Rectal smooth muscle tissue (tissue), 1 donor: Measurements from ENCODE around the gene DCST1.

Source experiments
- H3K27ac ChIP-seq: one replicate; pipeline ENCODE4 v1.7.0; 2013; ENCODE audit warnings: low read depth, low read length, inconsistent platforms
- H3K27me3 ChIP-seq: one replicate; pipeline ENCODE4 v1.7.0; 2013; ENCODE audit warnings: low read length; ENCODE audit not compliant: control insufficient read depth, insufficient read depth
- H3K36me3 ChIP-seq: one replicate; pipeline ENCODE4 v1.7.0; 2013; ENCODE audit warnings: low read length; ENCODE audit not compliant: control insufficient read depth, insufficient read depth
- H3K4me1 ChIP-seq: one replicate; pipeline ENCODE4 v1.7.0; 2013; ENCODE audit warnings: low read length; ENCODE audit not compliant: control insufficient read depth, insufficient read depth
- H3K4me3 ChIP-seq: one replicate; pipeline ENCODE4 v1.7.0; 2013; ENCODE audit warnings: low read length
- H3K9ac ChIP-seq: one replicate; pipeline ENCODE4 v1.7.0; 2013; ENCODE audit warnings: low read length

Gene DCST1

GRCh38 chr1:154996966-154997701 lies 36.5 kb upstream of the DCST1 start:
- Histone ChIP-seq H3K4me1 (peaks cover 8% of the 10 kb centered on the region), H3K9ac (peak overlapping the region; percentile 16), H3K36me3 (no peaks in the 10 kb centered on the region), H3K27ac (no peak overlapping the region), H3K27me3 (no peaks in the 10 kb centered on the region), H3K4me3 (no peak overlapping the region)

DNA sequence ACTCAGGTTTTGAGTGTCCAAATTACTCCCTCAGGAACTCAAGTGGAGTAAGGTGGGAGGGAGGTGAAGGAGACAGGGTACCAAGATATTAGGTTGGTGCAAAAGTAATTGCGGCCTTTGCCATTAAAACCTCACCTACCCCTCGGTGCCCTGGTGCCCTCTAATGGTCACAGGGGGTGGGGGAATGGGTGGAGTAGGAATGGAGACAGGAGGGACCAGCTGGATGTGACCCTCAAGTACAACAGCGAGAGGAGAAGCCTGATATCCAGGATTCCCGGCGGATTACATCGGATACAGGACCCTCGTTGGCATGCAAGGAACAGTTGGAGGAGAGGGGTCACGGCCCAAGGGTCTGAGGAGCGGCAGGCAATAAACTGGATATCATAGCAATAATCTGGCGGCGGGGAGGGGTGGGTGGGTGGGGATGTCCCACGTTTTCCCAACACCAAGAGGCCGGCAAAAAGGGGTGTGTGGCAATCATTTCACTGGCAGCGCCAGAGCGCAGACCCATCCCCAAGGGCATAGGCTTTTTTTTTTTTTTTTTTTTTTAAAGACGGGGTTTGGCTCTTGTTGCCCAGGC lies 35.3 kb upstream of the DCST1 start:
- Histone ChIP-seq H3K27ac (peak overlapping the region; percentile 96), H3K27me3 (no peaks in the 10 kb centered on the region), H3K9ac (no peak overlapping the region), H3K4me3 (no peak overlapping the region), H3K36me3 (no peaks in the 10 kb centered on the region), H3K4me1 (peaks cover 8% of the 10 kb centered on the region)

DNA sequence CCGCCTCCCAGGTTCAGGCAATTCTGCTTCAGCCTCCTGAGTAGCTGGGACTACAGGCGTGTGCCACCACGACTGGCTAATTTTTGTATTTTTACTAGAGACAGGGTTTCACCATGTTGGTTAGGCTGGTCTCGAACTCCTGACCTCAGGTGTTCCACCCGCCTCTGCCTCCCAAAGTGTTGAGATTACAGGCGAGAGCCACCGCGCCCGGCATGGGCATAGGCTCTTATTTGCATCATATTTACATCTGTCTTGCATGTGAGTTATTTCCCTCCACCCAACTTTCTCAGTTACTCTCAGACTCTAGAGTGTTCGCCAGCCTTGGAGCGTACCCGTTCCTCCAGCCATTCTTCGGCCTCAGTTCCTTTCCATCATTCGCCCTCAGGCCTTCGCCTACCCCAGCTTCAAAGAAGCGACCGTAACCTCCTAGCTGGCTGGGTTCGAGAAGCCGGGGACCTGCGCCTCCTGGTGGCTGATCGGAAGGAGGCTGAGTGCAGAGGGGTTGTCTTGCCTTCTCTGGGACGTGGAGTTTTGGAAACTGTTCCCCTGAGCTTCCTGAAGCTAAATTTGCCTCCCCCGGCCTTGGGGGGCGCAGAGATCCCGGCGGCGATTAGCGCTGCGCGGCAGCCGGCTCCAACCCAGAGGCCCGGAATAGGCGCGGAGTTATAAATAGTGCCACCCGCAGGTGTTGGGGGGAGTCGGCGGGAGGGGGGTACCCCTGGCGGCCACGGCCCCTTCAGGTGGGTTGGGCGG lies 34.6 kb upstream of the DCST1 start:
- Histone ChIP-seq H3K4me1 (peaks cover 8% of the 10 kb centered on the region), H3K4me3 (peak overlapping the region; percentile 66), H3K27ac (peak overlapping the region; percentile 96), H3K27me3 (no peaks in the 10 kb centered on the region), H3K9ac (peak overlapping the region; percentile 65), H3K36me3 (no peaks in the 10 kb centered on the region)

DNA sequence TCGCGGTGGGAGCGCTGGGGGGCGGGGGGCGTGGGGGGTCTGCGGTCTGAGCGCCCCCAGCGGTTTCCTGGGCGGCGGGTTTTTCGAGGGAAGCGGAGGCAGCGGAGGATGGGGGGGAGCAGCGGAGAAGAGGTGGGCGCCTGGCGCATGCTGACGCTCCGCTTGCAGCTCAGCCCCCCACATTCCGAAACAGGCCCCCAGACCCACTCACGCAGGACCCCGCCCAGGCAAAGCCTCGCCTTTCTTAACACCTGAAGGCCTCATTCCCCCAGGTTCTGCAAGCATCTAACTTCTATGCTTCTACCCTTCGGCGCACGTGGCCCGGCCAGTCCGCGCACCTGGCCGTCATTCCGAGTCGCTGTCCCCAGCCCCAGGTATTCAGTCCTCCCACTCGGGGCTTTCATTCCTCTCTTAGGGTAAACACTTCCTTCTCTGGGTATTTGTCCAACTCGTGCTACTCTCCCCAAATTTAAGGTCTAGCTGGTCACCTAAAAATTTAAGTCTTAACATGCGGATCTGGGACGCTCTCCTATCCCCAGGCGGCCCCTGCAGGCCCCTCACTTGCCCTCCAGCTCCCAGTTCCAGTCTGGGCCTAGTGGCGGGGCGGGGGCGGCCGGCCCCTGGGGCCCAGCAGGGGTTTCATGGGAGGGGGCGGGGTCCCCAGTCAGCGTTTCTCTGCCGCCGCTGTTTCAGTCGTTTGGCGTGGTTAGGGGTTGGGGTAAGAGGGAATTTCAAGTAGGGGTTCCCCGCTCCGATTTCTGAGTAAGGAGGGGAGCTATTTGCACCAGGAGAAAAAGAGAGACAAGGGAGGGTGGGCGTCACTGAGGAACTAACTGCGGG lies 33.8 kb upstream of the DCST1 start:
- Histone ChIP-seq H3K27ac (peak overlapping the region; percentile 96), H3K4me1 (peaks cover 16% of the 10 kb centered on the region), H3K36me3 (no peaks in the 10 kb centered on the region), H3K4me3 (peak overlapping the region; percentile 88), H3K27me3 (no peaks in the 10 kb centered on the region), H3K9ac (peak overlapping the region; percentile 24)

GRCh38 chr1:155000411-155000725 lies 33.3 kb upstream of the DCST1 start:
- peak overlapping the region; percentile 96 for H3K27ac ChIP-seq
- peaks cover 18% of the 10 kb centered on the region for H3K4me1 ChIP-seq
- no peaks in the 10 kb centered on the region for H3K36me3 ChIP-seq
- peak overlapping the region; percentile 10 for H3K9ac ChIP-seq
- no peaks in the 10 kb centered on the region for H3K27me3 ChIP-seq
- H3K4me3 ChIP-seq: peak overlapping the region; percentile 88

DNA sequence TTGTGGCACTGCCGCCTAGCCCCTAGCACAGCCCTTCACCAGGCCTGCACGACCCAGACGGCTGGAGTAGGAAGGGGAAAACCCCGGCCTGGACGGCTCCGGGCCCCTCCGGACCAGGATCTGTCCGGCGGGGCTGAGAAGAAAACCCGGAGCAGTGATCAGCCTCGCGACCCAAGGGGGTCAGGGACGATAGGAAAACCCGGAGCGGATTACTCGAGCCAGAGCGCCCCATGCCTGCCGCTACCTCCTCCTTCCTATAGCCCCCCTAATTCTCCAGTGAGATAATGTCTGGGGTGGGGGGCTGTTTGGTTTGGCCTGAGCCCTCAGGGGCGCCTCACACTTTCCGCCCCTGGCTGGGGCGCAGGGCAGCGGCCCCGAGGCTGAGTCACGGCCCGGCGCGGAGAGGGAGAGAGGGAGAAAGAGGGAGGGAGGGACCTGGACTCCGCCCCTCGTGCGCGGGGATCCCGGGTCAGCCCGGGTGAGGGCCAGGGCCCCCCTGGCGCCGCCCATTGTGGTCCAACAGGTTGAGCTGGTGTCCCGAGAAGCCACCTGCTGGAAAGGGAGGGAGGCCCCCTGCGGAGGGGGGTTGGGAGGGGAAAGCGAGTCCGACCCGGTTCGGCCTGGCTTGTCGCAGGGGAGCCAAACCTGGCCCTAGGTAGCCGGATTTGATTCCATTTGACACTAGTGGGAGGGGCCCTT lies 32.7 kb upstream of the DCST1 start:
- peak overlapping the region; percentile 85 for H3K9ac ChIP-seq
- H3K27ac ChIP-seq: peak overlapping the region; percentile 96
- H3K36me3 ChIP-seq: no peaks in the 10 kb centered on the region
- peak overlapping the region; percentile 88 for H3K4me3 ChIP-seq
- H3K27me3 ChIP-seq: no peaks in the 10 kb centered on the region
- peaks cover 23% of the 10 kb centered on the region for H3K4me1 ChIP-seq

- peak overlapping the region; percentile 85 for H3K9ac ChIP-seq
- no peaks in the 10 kb centered on the region for H3K27me3 ChIP-seq
- peaks cover 28% of the 10 kb centered on the region for H3K4me1 ChIP-seq
- H3K4me3 ChIP-seq: peak overlapping the region; percentile 88
- H3K27ac ChIP-seq: peak overlapping the region; percentile 96
- H3K36me3 ChIP-seq: peaks cover 2% of the 10 kb centered on the region
These were observed 32.3 kb upstream of the DCST1 start for GRCh38 chr1:155001425-155001674.

- H3K36me3 ChIP-seq: peaks cover 4% of the 10 kb centered on the region
- H3K9ac ChIP-seq: peak overlapping the region; percentile 71
- H3K4me3 ChIP-seq: peak overlapping the region; percentile 88
- peaks cover 29% of the 10 kb centered on the region for H3K4me1 ChIP-seq
- no peaks in the 10 kb centered on the region for H3K27me3 ChIP-seq
- H3K27ac ChIP-seq: peak overlapping the region; percentile 96
These were observed 31.8 kb upstream of the DCST1 start for GRCh38 chr1:155001675-155002463.

DNA sequence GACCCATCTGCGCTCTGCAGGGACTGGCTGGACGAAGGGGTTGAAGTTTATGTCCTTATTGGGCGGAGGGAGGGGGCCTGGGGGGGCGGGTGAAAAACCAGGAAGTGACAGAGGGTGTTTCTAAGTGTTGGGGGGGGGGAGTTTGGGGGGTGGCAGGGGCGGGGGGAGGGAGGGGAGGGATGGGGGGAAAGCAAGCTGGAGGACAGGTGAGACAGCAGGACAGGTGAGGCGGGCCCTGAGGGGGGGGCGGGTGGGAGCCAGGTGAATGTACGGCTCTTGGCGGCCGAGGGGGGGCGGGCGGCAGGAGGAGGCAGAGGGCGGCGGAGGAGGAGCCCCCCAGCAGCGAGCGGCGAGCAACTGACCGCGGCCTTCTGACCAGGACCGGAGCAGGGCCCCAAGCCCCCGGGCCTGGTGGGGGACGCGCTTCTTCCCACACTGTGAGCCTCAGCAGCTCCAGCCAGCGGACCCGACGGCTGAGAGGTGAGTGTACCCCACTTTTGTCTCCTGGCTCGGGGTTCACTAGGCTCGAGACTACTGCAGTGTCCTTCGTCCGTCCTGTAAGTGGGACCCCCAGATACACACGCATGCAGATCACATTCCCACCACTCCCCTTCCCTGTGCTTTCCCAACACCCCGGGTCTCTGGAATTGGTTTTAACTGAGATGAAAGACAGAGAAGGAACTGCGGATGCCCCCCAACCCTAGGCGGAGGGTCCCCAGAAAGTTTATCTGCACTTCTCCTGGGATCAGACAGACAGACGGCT lies 31.0 kb upstream of the DCST1 start, which contains the start of gene ZBTB7B:
TSS of gene ZBTB7B (plus strand) at position 339 of the 763 bp plus-strand sequence. CDS start 11,859 bp downstream, outside the sequence.
- H3K27me3 ChIP-seq: no peaks in the 10 kb centered on the region
- peaks cover 4% of the 10 kb centered on the region for H3K36me3 ChIP-seq
- H3K4me1 ChIP-seq: peaks cover 36% of the 10 kb centered on the region
- peak within 1 kb of the TSS; percentile 89 for H3K4me3 ChIP-seq
- H3K9ac ChIP-seq: peak within 1 kb of the TSS; percentile 96
- peak within 1 kb of the TSS; percentile 96 for H3K27ac ChIP-seq

- Histone ChIP-seq H3K4me1 (peaks cover 36% of the 10 kb centered on the region), H3K27me3 (no peaks in the 10 kb centered on the region), H3K9ac (peak overlapping the region; percentile 96)
These were observed 30.3 kb upstream of the DCST1 start for GRCh38 chr1:155003227-155003765.

More at GRCh38 chr1:155003227-155003765, 30.3 kb upstream of the DCST1 start:
- Histone ChIP-seq H3K27ac (peak overlapping the region; percentile 93), H3K4me3 (peak overlapping the region; percentile 89), H3K36me3 (peaks cover 4% of the 10 kb centered on the region)
